ENCODE results near the gene WNT4.

The WNT4 gene

GRCh38 chr1:22179197-22179803 lies 36.4 kb upstream of the WNT4 start:
- no peaks in the 10 kb centered on the region for H3K9me3 ChIP-seq (ENCODE audit: control insufficient read depth, low read length)
- no peaks in the 10 kb centered on the region for H3K4me1 ChIP-seq (ENCODE audit: control insufficient read depth, insufficient read depth, low read length, poor library complexity, severe bottlenecking)
- no peaks in the 10 kb centered on the region for H3K36me3 ChIP-seq (ENCODE audit: control insufficient read depth, insufficient read depth, low read length)
- no peak overlapping the region for H3K27ac ChIP-seq (ENCODE audit: insufficient read depth, low read length, poor library complexity, severe bottlenecking)
- no peaks in the 10 kb centered on the region for H3K27me3 ChIP-seq (replicated peaks; ENCODE audit: control insufficient read depth, insufficient read depth, low read length, poor library complexity, severe bottlenecking)
- no peak for DNase-seq
- no peak overlapping the region for H3K4me3 ChIP-seq (ENCODE audit: insufficient read depth, low read depth, low read length, poor library complexity, severe bottlenecking)

- H3K4me3 ChIP-seq (ENCODE audit: insufficient read depth, low read depth, low read length, poor library complexity, severe bottlenecking), result no peak overlapping the region
- no peaks in the 10 kb centered on the region for H3K27me3 ChIP-seq (replicated peaks; ENCODE audit: control insufficient read depth, insufficient read depth, low read length, poor library complexity, severe bottlenecking)
- H3K27ac ChIP-seq (ENCODE audit: insufficient read depth, low read length, poor library complexity, severe bottlenecking), result no peak overlapping the region
- no peaks in the 10 kb centered on the region for H3K9me3 ChIP-seq (ENCODE audit: control insufficient read depth, low read length)
- H3K4me1 ChIP-seq (ENCODE audit: control insufficient read depth, insufficient read depth, low read length, poor library complexity, severe bottlenecking), result no peaks in the 10 kb centered on the region
- no peak for DNase-seq
- H3K36me3 ChIP-seq (ENCODE audit: control insufficient read depth, insufficient read depth, low read length), result no peaks in the 10 kb centered on the region
These were observed 34.6 kb upstream of the WNT4 start for GRCh38 chr1:22177354-22178003.

- Histone ChIP-seq H3K9me3 (ENCODE audit: control insufficient read depth, low read length) (no peaks in the 10 kb centered on the region), H3K36me3 (ENCODE audit: control insufficient read depth, insufficient read depth, low read length) (no peaks in the 10 kb centered on the region), H3K4me3 (ENCODE audit: insufficient read depth, low read depth, low read length, poor library complexity, severe bottlenecking) (no peak overlapping the region), H3K27ac (ENCODE audit: insufficient read depth, low read length, poor library complexity, severe bottlenecking) (no peak overlapping the region), H3K4me1 (ENCODE audit: control insufficient read depth, insufficient read depth, low read length, poor library complexity, severe bottlenecking) (no peaks in the 10 kb centered on the region), H3K27me3 (replicated peaks; ENCODE audit: control insufficient read depth, insufficient read depth, low read length, poor library complexity, severe bottlenecking) (no peaks in the 10 kb centered on the region)
- no peak for DNase-seq
These were observed 33.4 kb upstream of the WNT4 start for GRCh38 chr1:22176258-22176657.

GRCh38 chr1:22174446-22175220 lies 31.7 kb upstream of the WNT4 start:
- no peak for DNase-seq
- H3K4me1 ChIP-seq (ENCODE audit: control insufficient read depth, insufficient read depth, low read length, poor library complexity, severe bottlenecking), result no peaks in the 10 kb centered on the region
- H3K27ac ChIP-seq (ENCODE audit: insufficient read depth, low read length, poor library complexity, severe bottlenecking), result no peak overlapping the region

GRCh38 chr1:22171951-22172715 lies 29.2 kb upstream of the WNT4 start:
- Histone ChIP-seq H3K9me3 (ENCODE audit: control insufficient read depth, low read length) (no peaks in the 10 kb centered on the region), H3K4me1 (ENCODE audit: control insufficient read depth, insufficient read depth, low read length, poor library complexity, severe bottlenecking) (no peaks in the 10 kb centered on the region), H3K27ac (ENCODE audit: insufficient read depth, low read length, poor library complexity, severe bottlenecking) (no peak overlapping the region), H3K36me3 (ENCODE audit: control insufficient read depth, insufficient read depth, low read length) (no peaks in the 10 kb centered on the region), H3K27me3 (replicated peaks; ENCODE audit: control insufficient read depth, insufficient read depth, low read length, poor library complexity, severe bottlenecking) (no peaks in the 10 kb centered on the region), H3K4me3 (ENCODE audit: insufficient read depth, low read depth, low read length, poor library complexity, severe bottlenecking) (no peak overlapping the region)
- DNase-seq, result no peak

More at GRCh38 chr1:22174446-22175220, 31.7 kb upstream of the WNT4 start:
- no peaks in the 10 kb centered on the region for H3K27me3 ChIP-seq (replicated peaks; ENCODE audit: control insufficient read depth, insufficient read depth, low read length, poor library complexity, severe bottlenecking)
- no peaks in the 10 kb centered on the region for H3K36me3 ChIP-seq (ENCODE audit: control insufficient read depth, insufficient read depth, low read length)
- no peak overlapping the region for H3K4me3 ChIP-seq (ENCODE audit: insufficient read depth, low read depth, low read length, poor library complexity, severe bottlenecking)
- H3K9me3 ChIP-seq (ENCODE audit: control insufficient read depth, low read length), result no peaks in the 10 kb centered on the region

GRCh38 chr1:22169816-22170215 lies 26.9 kb upstream of the WNT4 start:
- no peaks in the 10 kb centered on the region for H3K9me3 ChIP-seq (ENCODE audit: control insufficient read depth, low read length)
- no peaks in the 10 kb centered on the region for H3K4me1 ChIP-seq (ENCODE audit: control insufficient read depth, insufficient read depth, low read length, poor library complexity, severe bottlenecking)
- H3K36me3 ChIP-seq (ENCODE audit: control insufficient read depth, insufficient read depth, low read length), result no peaks in the 10 kb centered on the region

GRCh38 chr1:22168412-22168973 lies 25.6 kb upstream of the WNT4 start:
- Histone ChIP-seq H3K9me3 (ENCODE audit: control insufficient read depth, low read length) (no peaks in the 10 kb centered on the region), H3K36me3 (ENCODE audit: control insufficient read depth, insufficient read depth, low read length) (no peaks in the 10 kb centered on the region), H3K27me3 (replicated peaks; ENCODE audit: control insufficient read depth, insufficient read depth, low read length, poor library complexity, severe bottlenecking) (no peaks in the 10 kb centered on the region), H3K4me3 (ENCODE audit: insufficient read depth, low read depth, low read length, poor library complexity, severe bottlenecking) (no peak overlapping the region), H3K27ac (ENCODE audit: insufficient read depth, low read length, poor library complexity, severe bottlenecking) (no peak overlapping the region), H3K4me1 (ENCODE audit: control insufficient read depth, insufficient read depth, low read length, poor library complexity, severe bottlenecking) (no peaks in the 10 kb centered on the region)
- no peak for DNase-seq

More at GRCh38 chr1:22169816-22170215, 26.9 kb upstream of the WNT4 start:
- Histone ChIP-seq H3K27ac (ENCODE audit: insufficient read depth, low read length, poor library complexity, severe bottlenecking) (no peak overlapping the region), H3K4me3 (ENCODE audit: insufficient read depth, low read depth, low read length, poor library complexity, severe bottlenecking) (no peak overlapping the region), H3K27me3 (replicated peaks; ENCODE audit: control insufficient read depth, insufficient read depth, low read length, poor library complexity, severe bottlenecking) (no peaks in the 10 kb centered on the region)
- DNase-seq, result no peak

- no peaks in the 10 kb centered on the region for H3K36me3 ChIP-seq (ENCODE audit: control insufficient read depth, insufficient read depth, low read length)
- H3K9me3 ChIP-seq (ENCODE audit: control insufficient read depth, low read length), result no peaks in the 10 kb centered on the region
- H3K4me1 ChIP-seq (ENCODE audit: control insufficient read depth, insufficient read depth, low read length, poor library complexity, severe bottlenecking), result no peaks in the 10 kb centered on the region
- no peaks in the 10 kb centered on the region for H3K27me3 ChIP-seq (replicated peaks; ENCODE audit: control insufficient read depth, insufficient read depth, low read length, poor library complexity, severe bottlenecking)
- no peak overlapping the region for H3K4me3 ChIP-seq (ENCODE audit: insufficient read depth, low read depth, low read length, poor library complexity, severe bottlenecking)
- no peak for DNase-seq
- no peak overlapping the region for H3K27ac ChIP-seq (ENCODE audit: insufficient read depth, low read length, poor library complexity, severe bottlenecking)
These were observed 23.5 kb upstream of the WNT4 start for GRCh38 chr1:22166439-22166838.

GRCh38 chr1:22164841-22165808 lies 22.2 kb upstream of the WNT4 start:
- Histone ChIP-seq H3K4me1 (ENCODE audit: control insufficient read depth, insufficient read depth, low read length, poor library complexity, severe bottlenecking) (no peaks in the 10 kb centered on the region), H3K9me3 (ENCODE audit: control insufficient read depth, low read length) (no peaks in the 10 kb centered on the region)

More at GRCh38 chr1:22164841-22165808, 22.2 kb upstream of the WNT4 start:
- no peak for DNase-seq
- Histone ChIP-seq H3K36me3 (ENCODE audit: control insufficient read depth, insufficient read depth, low read length) (no peaks in the 10 kb centered on the region), H3K27me3 (replicated peaks; ENCODE audit: control insufficient read depth, insufficient read depth, low read length, poor library complexity, severe bottlenecking) (no peaks in the 10 kb centered on the region), H3K27ac (ENCODE audit: insufficient read depth, low read length, poor library complexity, severe bottlenecking) (no peak overlapping the region), H3K4me3 (ENCODE audit: insufficient read depth, low read depth, low read length, poor library complexity, severe bottlenecking) (no peak overlapping the region)
